GM12878 (cell line): ENCODE results near the gene TRIAP1. TPM values are rescaled to one million over a fixed set of nuclear protein-coding genes. Genes with fewer than 3 reads are reported as not detected.

Source experiments
- ATAC-seq: fragments of 200-7000 bp; cut with Tn5 transposase; 3 replicates; pipeline ENCODE4 v1.9.1; 2020; ENCODE audit warnings: mild to moderate bottlenecking, moderate library complexity
- BruUV-seq: library from RNA; stranded (reverse); fragments of 400-500 nt; replicated peaks from 2 replicates; lab custom pipeline; 2021; lab: Mats Ljungman, UMichigan
- CTCF ChIA-PET: fragments of 300-600 bp; sonication (Branson Sonifier 250); formaldehyde crosslinking; extraction: SDS; loops from one replicate; lab custom pipeline; 2021; ENCODE audit warnings: inconsistent platforms; lab: Yijun Ruan, JAX
- POLR2A ChIA-PET: fragments of 350-600 bp; formaldehyde crosslinking; extraction: SDS; loops from one replicate; lab custom pipeline; 2021; ENCODE audit warnings: inconsistent platforms; lab: Charles Lee
- RAD21 ChIA-PET: fragments of 300-600 bp; sonication (Branson Sonifier 250); formaldehyde crosslinking; loops from one replicate; lab custom pipeline; 2023; ENCODE audit warnings: antibody characterized with exemption; ENCODE audit not compliant: unreplicated experiment; lab: Charles Lee
- SMC1A ChIA-PET: fragments of 300-600 bp; sonication (Branson Sonifier 250); formaldehyde crosslinking; loops from one replicate; lab custom pipeline; 2023; ENCODE audit not compliant: unreplicated experiment, uncharacterized antibody; lab: Charles Lee
- DNase-seq: peaks from one replicate; pipeline ENCODE4 v3.0.0-alpha.2; 2011; ENCODE audit warnings: low read depth, low spot score
- FAIRE-seq: peaks from 3 replicates; lab custom pipeline; 2011; peaks lifted over from hg19 to GRCh38; lab: Jason Lieb, UNC
- H2AFZ ChIP-seq: 2 replicates; pipeline ENCODE4 v1.6.0; 2011; ENCODE audit warnings: low read depth, low read length, control low read depth; ENCODE audit not compliant: control insufficient read depth
- H3K27ac ChIP-seq: 2 replicates; pipeline ENCODE4 v1.5.1; 2011; ENCODE audit warnings: control low read depth; ENCODE audit not compliant: control insufficient read depth, insufficient read depth
- H3K27me3 ChIP-seq, 2 experiments: replicated peaks in 1 of 2; 2 replicates each; pipeline versions ENCODE4 v1.6.0 to v1.6.1; 2011; ENCODE audit warnings: low read length in 1 of 2; ENCODE audit not compliant: control insufficient read depth in 2 of 2, insufficient read depth in 2 of 2
- H3K36me3 ChIP-seq, 2 experiments: 2 replicates each; pipeline ENCODE4 v1.5.1; 2011; ENCODE audit warnings: low read length in 1 of 2; ENCODE audit not compliant: control insufficient read depth in 2 of 2, insufficient read depth in 2 of 2
- H3K4me1 ChIP-seq: 2 replicates; pipeline ENCODE4 v1.6.1; 2011; ENCODE audit warnings: mild to moderate bottlenecking, low read length, moderate library complexity, mixed read lengths; ENCODE audit not compliant: control insufficient read depth, insufficient read depth
- H3K4me2 ChIP-seq: 2 replicates; pipeline ENCODE4 v1.6.0; 2011; ENCODE audit warnings: control low read depth; ENCODE audit not compliant: control insufficient read depth, insufficient read depth
- H3K4me3 ChIP-seq: fragments of 200-600 bp; sonication (generic); 2 replicates; pipeline ENCODE4 v1.5.1; 2016
- H3K79me2 ChIP-seq: 2 replicates; pipeline ENCODE4 v1.6.0; 2011; ENCODE audit warnings: low read length; ENCODE audit not compliant: control insufficient read depth, insufficient read depth
- H3K9ac ChIP-seq: 2 replicates; pipeline ENCODE4 v1.8.0; 2011; ENCODE audit warnings: low read length, control low read depth, mixed read lengths; ENCODE audit not compliant: control insufficient read depth, insufficient read depth
- H3K9me3 ChIP-seq: replicated peaks from 3 replicates; pipeline ENCODE4 v1.5.1; 2011; ENCODE audit warnings: mild to moderate bottlenecking, low read length; ENCODE audit not compliant: control insufficient read depth, insufficient read depth
- H4K20me1 ChIP-seq: 2 replicates; pipeline ENCODE4 v1.6.0; 2011; ENCODE audit not compliant: control insufficient read depth, insufficient read depth
- NKRF ChIP-seq: fragments of 450-650 bp; conservative IDR thresholded peaks from 2 replicates; pipeline ENCODE4 v1.6.1; 2017; ENCODE audit warnings: mild to moderate bottlenecking, moderate library complexity
- TCF12 ChIP-seq: IDR thresholded peaks from 2 replicates; pipeline ENCODE4 v1.6.1; 2011; ENCODE audit warnings: low read depth, mild to moderate bottlenecking, low read length
- WGBS: methylation state at CpG from one replicate; pipeline ENCODE4 v1.1.6; 2016; ENCODE audit warnings: low lambda C conversion rate; ENCODE audit not compliant: insufficient replicate concordance, insufficient coverage; ENCODE audit errors: missing lambda C conversion rate; 5-methylcytosine and 5-hydroxymethylcytosine counted together
- in situ Hi-C: fragments of 300-500 bp; cut with MboI; formaldehyde crosslinking; loops from 9 replicates; pipeline ENCODE4 v1.14.3; 2018; ENCODE audit warnings: mixed read lengths
- intact Hi-C: fragments of 100-400 bp; cut with micrococcal nuclease; formaldehyde crosslinking; loops from one replicate; pipeline ENCODE4 v1.14.2; 2022; ENCODE audit not compliant: unreplicated experiment
- polyA plus RNA-seq, 11 experiments: library from polyadenylated mRNA; depleted of rRNA in 4 of 11; unstranded in 6 of 11; stranded (reverse) in 5 of 11; fragments of >200 nt; fragmentation: Nextera tagmentation in 4 of 11; fragmentation: Illumina TruSeq in 1 of 11; extraction: Ambion mirVana in 4 of 11; extraction: Trizol in 1 of 11; gene quantifications; 1 replicate in 1 of 11; 2 replicates in 10 of 11; pipeline versions ENCODE4 v1.2.1 to v1.2.3, GENCODE V29; 2011 to 2016; ENCODE audit warnings: inconsistent platforms in 2 of 11, missing spikeins in 2 of 11, low read depth in 1 of 11
- total RNA-seq, 4 experiments: library from RNA; depleted of rRNA in 3 of 4; stranded (reverse); fragments of >200 nt in 3 of 4; fragmentation: Illumina TruSeq in 1 of 4; extraction: Trizol in 1 of 4; gene quantifications; 2 replicates each; pipeline versions ENCODE4 v1.2.1 to v1.2.3, GENCODE V29; 2013 to 2021

TRIAP1 gene
- total and polyA plus RNA-seq, 10 of the 15 experiments (the other 5 are each of a cell fraction or from before 2014, with no cell fraction given) = 44.8 to 346 (median 80.8) TPM

GRCh38 chr12:120438495-120439198, 7.5 kb downstream of the TRIAP1 start:
- SMC1A ChIA-PET = interaction anchor here (0.8 to 1.9 kb wide), 8 partner anchors 9 to 211 kb away, joined by 3 to 6 read pairs (median 4); partner anchors contain the start of gene POP5
- Histone ChIP-seq H3K9ac (peak overlapping the region; percentile 67), H3K4me1 (no peaks in the 10 kb centered on the region; the same call in 1 of the 2 replicates), H3K27me3 (no peaks in the 10 kb centered on the region), H3K36me3 (peaks cover 0 to 13% of the 10 kb centered on the region in 2 experiments; a peak in 2 of 4 replicates), H3K79me2 (peaks cover 26% of the 10 kb centered on the region), H3K4me3 (peak overlapping the region; percentile 70), H3K9me3 (no peaks in the 10 kb centered on the region), H3K27ac (peak overlapping the region; percentile 3), H2AFZ (no peak overlapping the region; the same call in 1 of the 2 replicates), H3K4me2 (peak overlapping the region; percentile 70), H4K20me1 (no peaks in the 10 kb centered on the region)
- TSS peak; percentile 82 for BruUV-seq
- POLR2A ChIA-PET = interaction anchor here (0.7 to 1.3 kb wide), 8 partner anchors 24 to 623 kb away, joined by 3 to 9 read pairs (median 4); partner anchors contain the start of gene DYNLL1
- TF ChIP-seq TCF12 (no peak), NKRF (0 out of 2 replicates have a peak, but pooled peaks have one; percentile 21)
- in situ Hi-C loops = loop anchor here (10.0 kb wide), 1 partner anchor 114 kb away; the partner anchor contains the start of gene PLA2G1B
- intact Hi-C loops = loop anchor here (2.0 kb wide), 1 partner anchor 30 kb away; the partner anchor contains the start of gene SRSF9
- CTCF ChIA-PET = interaction anchor here (0.6 to 2.3 kb wide), 14 partner anchors 9 to 662 kb away, joined by 3 to 35 read pairs (median 4); partner anchors contain the start of genes DYNLL1, POP5, SIRT4 and SRSF9
- ATAC-seq (peak; percentile 11), FAIRE-seq (no peak), DNase-seq (no peak)
- RAD21 ChIA-PET = interaction anchor here (0.7 to 1.8 kb wide), 5 partner anchors 27 to 533 kb away, joined by 3 to 8 read pairs (median 4); partner anchors contain the start of gene POP5
- 20% methylated on average over 16 of the region's 17 CpGs for WGBS
